ENCODE data around the gene LRP1-AS. TPM values are rescaled to one million over a fixed set of nuclear protein-coding genes. Genes with fewer than 3 reads are reported as not detected.

The LRP1-AS gene
- total RNA-seq, 1 donor from 2014 or later = 0.46 TPM

DNA sequence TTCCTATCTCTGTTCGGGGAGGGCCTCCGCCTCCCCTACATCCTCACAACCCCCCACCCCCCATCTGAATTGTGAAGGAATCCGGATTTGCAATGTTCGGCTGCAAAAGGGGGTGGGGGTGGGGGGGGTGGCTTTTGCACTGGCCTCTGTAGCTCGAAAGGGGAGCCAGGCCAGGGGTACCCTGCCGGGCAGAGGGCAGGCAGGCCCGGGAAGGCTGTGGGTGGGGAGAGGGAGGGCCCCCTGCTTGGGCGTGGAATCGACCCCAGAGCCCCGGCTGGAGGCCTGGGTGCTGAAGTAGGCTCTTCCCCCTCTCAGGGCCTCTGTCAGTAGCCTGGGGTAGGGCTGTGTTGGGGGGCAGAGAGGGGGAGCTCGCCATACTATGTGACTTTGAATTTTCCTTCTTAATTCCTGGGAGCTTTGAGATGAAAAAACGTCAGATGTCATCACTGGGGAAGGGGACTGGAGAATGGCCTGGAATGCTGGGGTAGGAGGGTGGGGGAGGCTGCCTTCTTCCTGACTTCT, 18.0 kb downstream of the LRP1-AS start:
- no peak overlapping the region for H3K27ac Mint-ChIP-seq (ENCODE audit: unreplicated experiment)
- DNase-seq (ENCODE audit: low spot score) = no peak
- peak overlapping the region; percentile 75 for H3K4me3 Mint-ChIP-seq (ENCODE audit: unreplicated experiment)
- H3K4me1 Mint-ChIP-seq (ENCODE audit: unreplicated experiment) = peaks cover 35% of the 10 kb centered on the region
- H3K9me3 Mint-ChIP-seq (ENCODE audit: unreplicated experiment) = no peaks in the 10 kb centered on the region
- H3K27me3 Mint-ChIP-seq (ENCODE audit: unreplicated experiment) = peaks cover 14% of the 10 kb centered on the region
- TF ChIP-seq, protein P1, sequence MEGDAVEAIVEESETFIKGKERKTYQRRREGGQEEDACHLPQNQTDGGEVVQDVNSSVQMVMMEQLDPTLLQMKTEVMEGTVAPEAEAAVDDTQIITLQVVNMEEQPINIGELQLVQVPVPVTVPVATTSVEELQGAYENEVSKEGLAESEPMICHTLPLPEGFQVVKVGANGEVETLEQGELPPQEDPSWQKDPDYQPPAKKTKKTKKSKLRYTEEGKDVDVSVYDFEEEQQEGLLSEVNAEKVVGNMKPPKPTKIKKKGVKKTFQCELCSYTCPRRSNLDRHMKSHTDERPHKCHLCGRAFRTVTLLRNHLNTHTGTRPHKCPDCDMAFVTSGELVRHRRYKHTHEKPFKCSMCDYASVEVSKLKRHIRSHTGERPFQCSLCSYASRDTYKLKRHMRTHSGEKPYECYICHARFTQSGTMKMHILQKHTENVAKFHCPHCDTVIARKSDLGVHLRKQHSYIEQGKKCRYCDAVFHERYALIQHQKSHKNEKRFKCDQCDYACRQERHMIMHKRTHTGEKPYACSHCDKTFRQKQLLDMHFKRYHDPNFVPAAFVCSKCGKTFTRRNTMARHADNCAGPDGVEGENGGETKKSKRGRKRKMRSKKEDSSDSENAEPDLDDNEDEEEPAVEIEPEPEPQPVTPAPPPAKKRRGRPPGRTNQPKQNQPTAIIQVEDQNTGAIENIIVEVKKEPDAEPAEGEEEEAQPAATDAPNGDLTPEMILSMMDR (IDR thresholded peaks at IDR 0.05; ENCODE audit: unreplicated experiment) = no peak
- peaks cover 7% of the 10 kb centered on the region for H3K36me3 Mint-ChIP-seq (ENCODE audit: low read depth, unreplicated experiment)

DNA sequence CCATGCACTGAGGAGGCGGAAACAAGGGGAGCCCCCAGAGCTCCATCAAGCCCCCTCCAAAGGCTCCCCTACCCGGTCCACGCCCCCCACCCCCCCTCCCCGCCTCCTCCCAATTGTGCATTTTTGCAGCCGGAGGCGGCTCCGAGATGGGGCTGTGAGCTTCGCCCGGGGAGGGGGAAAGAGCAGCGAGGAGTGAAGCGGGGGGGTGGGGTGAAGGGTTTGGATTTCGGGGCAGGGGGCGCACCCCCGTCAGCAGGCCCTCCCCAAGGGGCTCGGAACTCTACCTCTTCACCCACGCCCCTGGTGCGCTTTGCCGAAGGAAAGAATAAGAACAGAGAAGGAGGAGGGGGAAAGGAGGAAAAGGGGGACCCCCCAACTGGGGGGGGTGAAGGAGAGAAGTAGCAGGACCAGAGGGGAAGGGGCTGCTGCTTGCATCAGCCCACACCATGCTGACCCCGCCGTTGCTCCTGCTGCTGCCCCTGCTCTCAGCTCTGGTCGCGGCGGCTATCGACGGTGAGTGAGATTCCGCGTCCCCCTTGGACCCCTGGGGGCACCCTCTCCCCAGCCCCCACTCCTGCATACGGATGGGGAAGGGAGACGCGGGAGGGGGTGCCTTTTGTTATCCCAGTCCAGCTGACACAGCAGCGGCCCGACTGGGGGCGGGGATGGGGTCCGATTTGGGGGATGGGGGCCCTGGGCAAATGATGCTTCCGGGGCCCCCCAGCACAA, 18.7 kb downstream of the LRP1-AS start:
- H3K9me3 Mint-ChIP-seq (ENCODE audit: unreplicated experiment) = no peaks in the 10 kb centered on the region
- peaks cover 31% of the 10 kb centered on the region for H3K4me1 Mint-ChIP-seq (ENCODE audit: unreplicated experiment)
- no peak overlapping the region for H3K27ac Mint-ChIP-seq (ENCODE audit: unreplicated experiment)
- no peak for DNase-seq (ENCODE audit: low spot score)
- H3K36me3 Mint-ChIP-seq (ENCODE audit: low read depth, unreplicated experiment) = peaks cover 7% of the 10 kb centered on the region
- H3K4me3 Mint-ChIP-seq (ENCODE audit: unreplicated experiment) = peak overlapping the region; percentile 82
- TF ChIP-seq, protein P1 (IDR thresholded peaks at IDR 0.05; ENCODE audit: unreplicated experiment) = no peak
- peaks cover 13% of the 10 kb centered on the region for H3K27me3 Mint-ChIP-seq (ENCODE audit: unreplicated experiment)

DNA sequence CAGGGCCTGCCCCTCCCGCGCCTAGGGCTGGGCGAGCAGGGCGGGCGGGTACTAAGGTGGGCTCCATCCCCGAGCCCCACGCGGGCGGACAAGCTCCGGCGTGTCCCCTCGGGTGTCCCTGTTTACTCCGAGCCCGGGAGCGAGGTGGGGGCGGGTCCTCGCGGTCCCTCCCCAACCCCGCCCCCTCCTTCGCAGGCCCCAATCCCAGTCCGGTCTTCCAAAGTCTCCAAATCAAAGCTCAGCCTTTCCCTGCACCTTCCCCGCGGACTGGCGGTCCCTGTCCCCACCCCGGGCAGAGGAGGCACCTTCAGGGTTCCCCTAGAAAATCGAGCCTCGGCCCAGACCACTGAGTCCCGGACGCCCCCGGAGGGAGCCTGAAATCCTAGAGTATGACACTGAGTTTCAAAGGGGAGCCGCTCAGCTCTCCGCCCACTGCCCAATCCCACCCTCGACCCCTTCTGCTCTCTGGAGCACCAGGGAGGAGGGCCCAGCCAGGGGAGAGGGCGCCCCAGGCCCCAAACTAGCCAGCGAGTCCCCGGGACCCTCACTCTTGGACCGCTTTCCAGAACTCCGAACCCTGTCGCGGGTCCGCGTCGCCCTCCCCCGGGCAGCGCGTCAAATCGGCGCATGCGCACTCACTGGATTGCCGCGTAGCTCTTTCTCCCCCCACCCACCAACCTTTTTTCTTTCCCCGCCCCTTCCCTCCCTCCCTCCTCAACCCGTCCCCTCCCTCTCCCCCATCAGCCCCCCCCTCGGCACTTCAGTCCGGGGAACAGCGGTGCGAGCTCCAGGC, 19.5 kb downstream of the LRP1-AS start, which contains the start of gene LRP1:
LRP1 (plus strand) TSS at position 758 of the 793 bp plus-strand sequence. CDS start 482 bp downstream, outside the sequence.
- DNase-seq (ENCODE audit: low spot score) = peak; percentile 73
- Mint-ChIP-seq H3K27me3 (ENCODE audit: unreplicated experiment) (peaks cover 9% of the 10 kb centered on the region), H3K4me3 (ENCODE audit: unreplicated experiment) (peak within 1 kb of the TSS; percentile 86), H3K27ac (ENCODE audit: unreplicated experiment) (no peak within 1 kb of the TSS), H3K9me3 (ENCODE audit: unreplicated experiment) (no peaks in the 10 kb centered on the region), H3K36me3 (ENCODE audit: low read depth, unreplicated experiment) (peaks cover 6% of the 10 kb centered on the region), H3K4me1 (ENCODE audit: unreplicated experiment) (peaks cover 26% of the 10 kb centered on the region)
- TF ChIP-seq, protein P1 (IDR thresholded peaks at IDR 0.05; ENCODE audit: unreplicated experiment) = no peak

DNA sequence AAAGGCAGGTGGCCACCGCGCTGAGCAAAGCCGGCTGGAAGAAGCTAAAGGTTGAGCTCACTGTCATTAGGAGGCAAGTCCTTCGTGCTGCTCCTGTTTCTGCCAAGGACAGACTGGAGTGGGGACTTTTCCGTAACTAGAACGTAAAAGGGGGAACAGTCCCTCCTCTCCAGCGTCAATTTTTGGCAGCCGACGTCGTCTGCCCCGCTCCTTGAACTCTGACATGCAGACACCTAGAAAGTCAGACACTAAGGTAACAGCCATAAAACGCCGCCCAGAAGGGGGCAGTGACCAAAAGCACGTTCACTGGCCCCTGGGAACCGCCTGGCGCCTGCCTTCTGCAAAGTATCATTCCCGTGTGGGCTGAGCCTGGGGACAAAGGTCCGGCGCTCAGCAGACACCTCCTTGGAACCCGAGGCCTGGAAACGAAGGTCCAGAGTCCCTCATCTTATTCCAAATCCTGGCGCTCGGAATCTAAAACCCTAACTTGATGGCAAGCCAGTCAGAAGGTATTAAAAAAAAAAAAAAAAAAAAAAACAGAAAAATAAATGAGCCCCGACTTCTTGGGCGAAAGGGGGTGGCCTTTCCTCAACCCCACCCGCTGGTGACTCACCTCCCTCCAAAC, 20.2 kb downstream of the LRP1-AS start:
- peak; percentile 63 for DNase-seq (ENCODE audit: low spot score)
- Mint-ChIP-seq H3K36me3 (ENCODE audit: low read depth, unreplicated experiment) (no peaks in the 10 kb centered on the region), H3K9me3 (ENCODE audit: unreplicated experiment) (no peaks in the 10 kb centered on the region)

More for the DNA sequence above, 20.2 kb downstream of the LRP1-AS start:
- H3K4me3 Mint-ChIP-seq (ENCODE audit: unreplicated experiment) = peak overlapping the region; percentile 86
- TF ChIP-seq, protein P1 (IDR thresholded peaks at IDR 0.05; ENCODE audit: unreplicated experiment) = no peak
- H3K4me1 Mint-ChIP-seq (ENCODE audit: unreplicated experiment) = peaks cover 19% of the 10 kb centered on the region
- H3K27me3 Mint-ChIP-seq (ENCODE audit: unreplicated experiment) = peaks cover 7% of the 10 kb centered on the region
- no peak overlapping the region for H3K27ac Mint-ChIP-seq (ENCODE audit: unreplicated experiment)

All from endothelial cell (in vitro differentiated cells).